ENCODE results near the gene CMSS1.

The CMSS1 gene

GRCh38 chr3:99999536-99999935 lies 181.9 kb downstream of the CMSS1 start (continued):
- no peak for TF ChIP-seq TSHZ2 (CRISPR knock-in tag; IDR thresholded peaks at IDR 0.05)
- no peak for TF ChIP-seq PPARA (CRISPR knock-in tag; IDR thresholded peaks at IDR 0.05; ENCODE audit: borderline replicate concordance)

GRCh38 chr3:100001083-100001482 lies 183.4 kb downstream of the CMSS1 start:
- ATAC-seq, result no peak
- TF ChIP-seq CSRNP3 (CRISPR knock-in tag; IDR thresholded peaks at IDR 0.05) (no peak), PATZ1 (CRISPR knock-in tag; IDR thresholded peaks at IDR 0.05; ENCODE audit: borderline replicate concordance) (no peak), CSDC2 (CRISPR knock-in tag; IDR thresholded peaks at IDR 0.05) (no peak), ZFP30 (CRISPR knock-in tag; IDR thresholded peaks at IDR 0.05) (no peak), PPARA (CRISPR knock-in tag; IDR thresholded peaks at IDR 0.05; ENCODE audit: borderline replicate concordance) (no peak), ISL1 (CRISPR knock-in tag; IDR thresholded peaks at IDR 0.05) (no peak), GLIS3 (CRISPR knock-in tag; IDR thresholded peaks at IDR 0.05) (no peak), TOX (CRISPR knock-in tag; IDR thresholded peaks at IDR 0.05; ENCODE audit: borderline replicate concordance) (no peak), OSR1 (CRISPR knock-in tag; IDR thresholded peaks at IDR 0.05) (no peak), ZNF565 (CRISPR knock-in tag; conservative IDR thresholded peaks at IDR 0.05; ENCODE audit: low read depth) (no peak)

GRCh38 chr3:100001526-100002270 lies 184.0 kb downstream of the CMSS1 start:
- TF ChIP-seq TCF4 (CRISPR knock-in tag; IDR thresholded peaks at IDR 0.05; ENCODE audit: borderline replicate concordance) (no peak), BACH2 (CRISPR knock-in tag; IDR thresholded peaks at IDR 0.05; ENCODE audit: borderline replicate concordance) (no peak), CSDC2 (CRISPR knock-in tag; IDR thresholded peaks at IDR 0.05) (no peak), ZC3H10 (CRISPR knock-in tag; IDR thresholded peaks at IDR 0.05) (no peak), POU6F1 (CRISPR knock-in tag; IDR thresholded peaks at IDR 0.05; ENCODE audit: borderline replicate concordance, low read depth) (no peak), ZNF8 (CRISPR knock-in tag; IDR thresholded peaks at IDR 0.05) (no peak), PATZ1 (CRISPR knock-in tag; IDR thresholded peaks at IDR 0.05; ENCODE audit: borderline replicate concordance) (no peak), ESRRG (CRISPR knock-in tag; IDR thresholded peaks at IDR 0.05) (no peak), ISL1 (CRISPR knock-in tag; IDR thresholded peaks at IDR 0.05) (no peak), ZFP3 (CRISPR knock-in tag; IDR thresholded peaks at IDR 0.05) (no peak), TSHZ2 (CRISPR knock-in tag; IDR thresholded peaks at IDR 0.05) (no peak), ZNF565 (CRISPR knock-in tag; conservative IDR thresholded peaks at IDR 0.05; ENCODE audit: low read depth) (no peak), GLIS3 (CRISPR knock-in tag; IDR thresholded peaks at IDR 0.05) (no peak), SNAI2 (CRISPR knock-in tag; IDR thresholded peaks at IDR 0.05) (no peak), TOX (CRISPR knock-in tag; IDR thresholded peaks at IDR 0.05; ENCODE audit: borderline replicate concordance) (no peak), ZNF70 (CRISPR knock-in tag; IDR thresholded peaks at IDR 0.05) (no peak), ZFP30 (CRISPR knock-in tag; IDR thresholded peaks at IDR 0.05) (no peak), ARNTL (CRISPR knock-in tag; IDR thresholded peaks at IDR 0.05; ENCODE audit: borderline replicate concordance, low read depth) (no peak), OSR1 (CRISPR knock-in tag; IDR thresholded peaks at IDR 0.05) (no peak), PPARA (CRISPR knock-in tag; IDR thresholded peaks at IDR 0.05; ENCODE audit: borderline replicate concordance) (no peak)
- no peak for ATAC-seq

All from SK-N-SH treated with all-trans-retinoic acid at 6 μM for 48 hours (cell line).